GM19397 (cell line): Measurements from ENCODE around the gene NEURL1B.
A peak's percentile ranks its signal among the peaks of the same experiment; 100 is the strongest.

Experiments used
- ATAC-seq: cut with Tn5 transposase; IDR thresholded peaks from one replicate; pipeline ENCODE4 v1.9.1; 2021; ENCODE audit warnings: mild to moderate bottlenecking, moderate library complexity; ENCODE audit not compliant: unreplicated experiment

NEURL1B gene

GRCh38 chr5:172633403-172633970 lies 7.6 kb upstream of the NEURL1B start:
- ATAC-seq: no peak

- no peak for ATAC-seq
Observed at GRCh38 chr5:172634106-172634899, 6.8 kb upstream of the NEURL1B start.

- ATAC-seq: no peak
Observed at GRCh38 chr5:172635038-172635437, 6.0 kb upstream of the NEURL1B start.

- ATAC-seq: no peak
Observed at GRCh38 chr5:172636279-172637050, 4.6 kb upstream of the NEURL1B start.

- ATAC-seq: no peak
Observed at GRCh38 chr5:172637110-172637580, 3.9 kb upstream of the NEURL1B start.

- ATAC-seq: no peak
Observed at GRCh38 chr5:172637740-172638139, 3.3 kb upstream of the NEURL1B start.

GRCh38 chr5:172638209-172638768 lies 2.8 kb upstream of the NEURL1B start:
- no peak for ATAC-seq

- no peak for ATAC-seq
Observed at GRCh38 chr5:172640139-172640538, 924 bp upstream of the NEURL1B start.

- ATAC-seq: peak; percentile 24
Observed at GRCh38 chr5:172641359-172642050, 442 bp downstream of the NEURL1B start.

- ATAC-seq: no peak
Observed at GRCh38 chr5:172642051-172642409, 967 bp downstream of the NEURL1B start.

GRCh38 chr5:172642486-172642885 lies 1.4 kb downstream of the NEURL1B start:
- no peak for ATAC-seq

- ATAC-seq: no peak
Observed at GRCh38 chr5:172642926-172643871, 2.1 kb downstream of the NEURL1B start.

- ATAC-seq: no peak
Observed at GRCh38 chr5:172644266-172644665, 3.2 kb downstream of the NEURL1B start.

GRCh38 chr5:172644711-172645110 lies 3.6 kb downstream of the NEURL1B start:
- ATAC-seq: no peak

- no peak for ATAC-seq
Observed at GRCh38 chr5:172645271-172646055, 4.4 kb downstream of the NEURL1B start.

- ATAC-seq: no peak
Observed at GRCh38 chr5:172646716-172647285, 5.7 kb downstream of the NEURL1B start.

- ATAC-seq: no peak
Observed at GRCh38 chr5:172647352-172648012, 6.4 kb downstream of the NEURL1B start.

GRCh38 chr5:172648013-172648381 lies 6.9 kb downstream of the NEURL1B start:
- no peak for ATAC-seq
